K562 (cell line): Measurements from ENCODE around the gene SLC15A5. TPM values are rescaled to one million over a fixed set of nuclear protein-coding genes. Genes with fewer than 3 reads are reported as not detected.

Source experiments
- ATAC-seq: fragments of 200-7000 bp; cut with Tn5 transposase; 3 replicates; pipeline ENCODE4 v1.9.1; 2020; ENCODE audit warnings: moderate library complexity
- BruUV-seq: library from RNA; stranded (reverse); fragments of 400-500 nt; replicated peaks from 2 replicates; lab custom pipeline; 2021; lab: Mats Ljungman, UMichigan
- CTCF ChIA-PET: fragments of 300-600 bp; formaldehyde crosslinking; extraction: SDS; loops from one replicate; lab custom pipeline; 2021; ENCODE audit warnings: low intra/inter-chr PET ratio; lab: Yijun Ruan, JAX
- POLR2A ChIA-PET: fragments of 300-600, 350-650 bp; sonication (Branson Sonifier 250); formaldehyde crosslinking; extraction: SDS; loops from one replicate; lab custom pipeline; 2021; ENCODE audit warnings: antibody characterized with exemption, inconsistent platforms; lab: Yijun Ruan, JAX
- DNase-seq, 4 experiments: peaks; one replicate each; pipeline versions ENCODE4 v3.0.0 to v3.0.0-alpha.2; 2011 to 2018; ENCODE audit warnings: low spot score in 3 of 4, mixed read lengths in 3 of 4; ENCODE audit errors: extremely low read depth in 1 of 4
- FAIRE-seq: peaks from 2 replicates; lab custom pipeline; 2011; peaks lifted over from hg19 to GRCh38; lab: Jason Lieb, UNC
- H2AFZ ChIP-seq: 2 replicates; pipeline ENCODE4 v1.6.0; 2011; ENCODE audit warnings: low read depth, low read length, control low read depth, inconsistent platforms
- H3K27ac ChIP-seq: fragments of 200-600 bp; 3 replicates; pipeline ENCODE4 v1.8.0; 2011; ENCODE audit warnings: low read depth, mild to moderate bottlenecking, control low read depth, inconsistent platforms, low read length, moderate library complexity, mixed read lengths; ENCODE audit errors: extremely low read depth
- H3K27me3 ChIP-seq, 2 experiments: fragments of 300-600 bp in 1 of 2; 2 replicates in 1 of 2; 3 replicates in 1 of 2; pipeline versions ENCODE4 v1.6.0 to v1.8.0; 2011; ENCODE audit warnings: inconsistent platforms in 2 of 2, low read length in 2 of 2, mild to moderate bottlenecking in 1 of 2, mixed read lengths in 1 of 2, moderate library complexity in 1 of 2; ENCODE audit not compliant: control insufficient read depth in 2 of 2, insufficient read depth in 2 of 2
- H3K36me3 ChIP-seq: fragments of 300-600 bp; 3 replicates; pipeline ENCODE4 v1.8.0; 2011; ENCODE audit warnings: mild to moderate bottlenecking, low read length, inconsistent platforms; ENCODE audit not compliant: control insufficient read depth, insufficient read depth
- H3K4me1 ChIP-seq, 2 experiments: fragments of 200-600 bp in 1 of 2; replicated peaks in 1 of 2; 2 replicates in 1 of 2; 3 replicates in 1 of 2; pipeline versions ENCODE4 v1.5.1 to v1.8.0; 2011; ENCODE audit warnings: inconsistent platforms in 2 of 2, low read length in 2 of 2, mild to moderate bottlenecking in 1 of 2, mixed read lengths in 1 of 2, moderate library complexity in 1 of 2; ENCODE audit not compliant: control insufficient read depth in 2 of 2, insufficient read depth in 2 of 2
- H3K4me2 ChIP-seq: 2 replicates; pipeline ENCODE4 v1.6.1; 2011; ENCODE audit warnings: low read length, control low read depth, inconsistent platforms, mixed read lengths; ENCODE audit not compliant: insufficient read depth
- H3K4me3 ChIP-seq: fragments of 200-600 bp; sonication (generic), shearing (Covaris generic); 2 replicates; pipeline ENCODE4 v1.5.1; 2016; ENCODE audit warnings: control low read depth, inconsistent platforms
- H3K79me2 ChIP-seq: fragments of 200-600 bp; 3 replicates; pipeline ENCODE4 v1.8.0; 2011; ENCODE audit warnings: low read length, inconsistent platforms; ENCODE audit not compliant: control insufficient read depth, insufficient read depth
- H3K9ac ChIP-seq, 2 experiments: 2 replicates each; pipeline versions ENCODE4 v1.6.0 to v1.6.1; 2011; ENCODE audit warnings: low read depth in 2 of 2, low read length in 2 of 2, control low read depth in 1 of 2, inconsistent platforms in 1 of 2, mild to moderate bottlenecking in 1 of 2, mixed read lengths in 1 of 2; ENCODE audit not compliant: insufficient read depth in 1 of 2
- H3K9me1 ChIP-seq: one replicate; pipeline ENCODE4 v1.6.0; 2011; ENCODE audit warnings: inconsistent platforms, mild to moderate bottlenecking, low read length, moderate library complexity; ENCODE audit not compliant: control insufficient read depth, insufficient read depth
- H3K9me3 ChIP-seq: replicated peaks from 2 replicates; pipeline ENCODE4 v1.5.1; 2011; ENCODE audit warnings: low read depth, low read length, inconsistent platforms; ENCODE audit not compliant: control insufficient read depth, insufficient read depth
- H4K20me1 ChIP-seq: replicated peaks from 2 replicates; pipeline ENCODE4 v1.6.1; 2011; ENCODE audit warnings: low read length, inconsistent platforms, mixed read lengths; ENCODE audit not compliant: control insufficient read depth, insufficient read depth
- ADNP ChIP-seq: fragments of 200-800 bp; sonication (Bioruptor generic); IDR thresholded peaks from 2 replicates; pipeline ENCODE4 v1.6.1; 2016; ENCODE audit warnings: missing genetic modification characterization, missing compliant biosample characterization
- HIVEP1 ChIP-seq: fragments of 250-450 bp; sonication (Bioruptor Pico); IDR thresholded peaks from 2 replicates; pipeline ENCODE4 v1.4.0; 2020; ENCODE audit warnings: mild to moderate bottlenecking
- HMGXB4 ChIP-seq: sonication (generic); formaldehyde crosslinking; IDR thresholded peaks from 2 replicates; pipeline ENCODE4 v1.8.1; 2023; ENCODE audit warnings: mild to moderate bottlenecking, missing genetic modification reagents
- NR4A1 ChIP-seq, 2 experiments: fragments of 250-450 bp in 1 of 2; fragments of 450-650 bp in 1 of 2; sonication (Bioruptor Pico) in 1 of 2; IDR thresholded peaks; 2 replicates each; pipeline versions ENCODE4 v1.4.0 to v1.6.1; 2016 to 2020; ENCODE audit warnings: mild to moderate bottlenecking in 2 of 2, missing compliant biosample characterization in 1 of 2, missing genetic modification characterization in 1 of 2, moderate library complexity in 1 of 2
- PHTF2 ChIP-seq: fragments of 250-450 bp; sonication (Bioruptor Pico); IDR thresholded peaks from 2 replicates; pipeline ENCODE4 v1.5.0; 2021; ENCODE audit warnings: mild to moderate bottlenecking
- PTBP1 ChIP-seq: fragments of 200-400 bp; formaldehyde crosslinking; IDR thresholded peaks from 2 replicates; pipeline ENCODE4 v1.6.1; 2017; ENCODE audit warnings: low read depth, low read length
- TAF9B ChIP-seq: fragments of 450-650 bp; IDR thresholded peaks from 2 replicates; pipeline ENCODE4 v1.6.1; 2018; ENCODE audit warnings: mild to moderate bottlenecking; ENCODE audit not compliant: partially characterized antibody
- ZNF318 ChIP-seq, 2 experiments: fragments of 450-650 bp; IDR thresholded peaks; 2 replicates each; pipeline ENCODE4 v1.6.1; 2016; ENCODE audit warnings: mild to moderate bottlenecking in 2 of 2, borderline replicate concordance in 1 of 2, low read depth in 1 of 2, moderate library complexity in 1 of 2
- ZNF57 ChIP-seq: fragments of 450-650 bp; formaldehyde crosslinking; IDR thresholded peaks from 2 replicates; pipeline ENCODE4 v1.4.0; 2020; ENCODE audit warnings: mild to moderate bottlenecking, moderate library complexity
- WGBS: fragments of 100-300 bp; shearing (Covaris generic); methylation state at CpG from one replicate; pipeline ENCODE4 v1.1.6; 2016; ENCODE audit warnings: low coverage, mixed read lengths; ENCODE audit not compliant: insufficient coverage; ENCODE audit errors: missing lambda C conversion rate; 5-methylcytosine and 5-hydroxymethylcytosine counted together
- in situ Hi-C: fragments of 300-500 bp; cut with MboI; formaldehyde crosslinking; loops from 4 replicates; pipeline ENCODE4 v1.15.0; 2018; ENCODE audit warnings: inconsistent platforms, mixed read lengths
- intact Hi-C: fragments of 100-400 bp; cut with micrococcal nuclease; formaldehyde crosslinking; loops from 2 replicates; pipeline ENCODE4 v1.14.2; 2022
- polyA plus RNA-seq, 8 experiments: library from polyadenylated mRNA; depleted of rRNA in 4 of 8; stranded (reverse) in 5 of 8; unstranded in 3 of 8; fragments of >200 nt; fragmentation: Nextera tagmentation in 2 of 8; fragmentation: Illumina TruSeq in 1 of 8; extraction: Ambion mirVana in 2 of 8; extraction: Trizol in 1 of 8; gene quantifications; 2 replicates each; pipeline versions ENCODE4 v1.2.1 to v1.2.3, GENCODE V29; 2011 to 2014; ENCODE audit warnings: inconsistent platforms in 1 of 8, missing spikeins in 1 of 8
- total RNA-seq, 7 experiments: library from RNA; depleted of rRNA in 6 of 7; stranded (reverse); fragments of >200 nt in 6 of 7; fragmentation: Illumina TruSeq in 2 of 7; extraction: Trizol in 2 of 7; gene quantifications; 2 replicates each; pipeline versions ENCODE4 v1.2.1 to v1.2.3, GENCODE V29; 2011 to 2021; ENCODE audit warnings: low replicate concordance in 1 of 7

The SLC15A5 gene
- total and polyA plus RNA-seq, 9 of the 15 experiments (the other 6 are each of a cell fraction or from before 2014, with no cell fraction given) = not detected

GRCh38 chr12:16266085-16266484 lies 11.4 kb downstream of the SLC15A5 start:
- H3K9me1 ChIP-seq = no peaks in the 10 kb centered on the region
- in situ Hi-C loops = no loop called here
- H4K20me1 ChIP-seq = no peaks in the 10 kb centered on the region
- no peak overlapping the region for H3K4me3 ChIP-seq
- intact Hi-C loops = no loop called here
- CTCF ChIA-PET = no interaction called here
- TF ChIP-seq PTBP1 = no peak
- TF ChIP-seq HIVEP1 = no peak
- no peak for TF ChIP-seq NR4A1 (CRISPR knock-in tag; IDR thresholded peaks at IDR 0.05)
- TF ChIP-seq NR4A1 (tag; IDR thresholded peaks at IDR 0.05) = no peak
- no peak for TF ChIP-seq ADNP (tag)
- TF ChIP-seq ZNF57 (CRISPR knock-in tag) = no peak
- TF ChIP-seq ZNF318 (IDR thresholded peaks at IDR 0.05; ENCODE audit: borderline replicate concordance in 1 of 2, low read depth in 1 of 2) = no peak
- TF ChIP-seq TAF9B = no peak
- no peak for TF ChIP-seq PHTF2 (CRISPR knock-in tag)
- no peak for TF ChIP-seq HMGXB4 (CRISPR knock-in tag)
- no peaks in the 10 kb centered on the region for H3K9me3 ChIP-seq
- 0% methylated on average over 1 of the region's 1 CpG for WGBS
- no peaks in the 10 kb centered on the region for H3K36me3 ChIP-seq
- no peaks in the 10 kb centered on the region for H3K79me2 ChIP-seq
- no peak overlapping the region for H3K27ac ChIP-seq
- no peak overlapping the region for H2AFZ ChIP-seq
- FAIRE-seq (no peak), ATAC-seq (no peak), DNase-seq (no peak)
- BruUV-seq = no TSS peak
- H3K9ac ChIP-seq = no peak overlapping the region
- POLR2A ChIA-PET = no interaction called here
- H3K4me1 ChIP-seq = no peaks in the 10 kb centered on the region
- no peaks in the 10 kb centered on the region for H3K27me3 ChIP-seq
- no peak overlapping the region for H3K4me2 ChIP-seq
